ENCODE measurements around the gene HUNK.
"Not testable (repeated sequence)": the region's sequence is repeated elsewhere in the genome, so short reads cannot be mapped to it uniquely, and the experiment has no call there.

- TF ChIP-seq CTCF, POLR2A (IDR thresholded peaks at IDR 0.05): not testable (repeated sequence)
Observed at GRCh38 chr21:31857631-31858030, 15.2 kb upstream of the HUNK start.
